ENCODE results near the gene YIPF2. TPM values are rescaled to one million over a fixed set of nuclear protein-coding genes. Genes with fewer than 3 reads are reported as not detected.

Gene YIPF2
- total RNA-seq, 4 donors from 2014 or later = 17.8 to 30.8 (median 24.2) TPM

GRCh38 chr19:10964903-10965302 lies 36.5 kb upstream of the YIPF2 start:
- no peak overlapping the region for H3K27ac ChIP-seq
- intact Hi-C loops (cut with DNase I; ENCODE audit: low total_unique reads) = loop anchor here (10.0 kb wide), 1 partner anchor 230 kb away; the partner anchor contains the start of gene KANK2

GRCh38 chr19:10963865-10964264 lies 35.4 kb upstream of the YIPF2 start:
- ATAC-seq = no peak
- H3K36me3 ChIP-seq = no peaks in the 10 kb centered on the region
- H3K27me3 ChIP-seq = no peaks in the 10 kb centered on the region
- H3K4me1 ChIP-seq = peaks cover 24 to 27% of the 10 kb centered on the region in 2 donors
- H3K9me3 ChIP-seq = no peaks in the 10 kb centered on the region
- H3K4me3 ChIP-seq = no peak overlapping the region
- no peak for DNase-seq
- TF ChIP-seq, protein P1, sequence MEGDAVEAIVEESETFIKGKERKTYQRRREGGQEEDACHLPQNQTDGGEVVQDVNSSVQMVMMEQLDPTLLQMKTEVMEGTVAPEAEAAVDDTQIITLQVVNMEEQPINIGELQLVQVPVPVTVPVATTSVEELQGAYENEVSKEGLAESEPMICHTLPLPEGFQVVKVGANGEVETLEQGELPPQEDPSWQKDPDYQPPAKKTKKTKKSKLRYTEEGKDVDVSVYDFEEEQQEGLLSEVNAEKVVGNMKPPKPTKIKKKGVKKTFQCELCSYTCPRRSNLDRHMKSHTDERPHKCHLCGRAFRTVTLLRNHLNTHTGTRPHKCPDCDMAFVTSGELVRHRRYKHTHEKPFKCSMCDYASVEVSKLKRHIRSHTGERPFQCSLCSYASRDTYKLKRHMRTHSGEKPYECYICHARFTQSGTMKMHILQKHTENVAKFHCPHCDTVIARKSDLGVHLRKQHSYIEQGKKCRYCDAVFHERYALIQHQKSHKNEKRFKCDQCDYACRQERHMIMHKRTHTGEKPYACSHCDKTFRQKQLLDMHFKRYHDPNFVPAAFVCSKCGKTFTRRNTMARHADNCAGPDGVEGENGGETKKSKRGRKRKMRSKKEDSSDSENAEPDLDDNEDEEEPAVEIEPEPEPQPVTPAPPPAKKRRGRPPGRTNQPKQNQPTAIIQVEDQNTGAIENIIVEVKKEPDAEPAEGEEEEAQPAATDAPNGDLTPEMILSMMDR (IDR thresholded peaks at IDR 0.05 in 4 of 5, conservative IDR thresholded peaks at IDR 0.05 in 1 of 5) = no peak
- TF ChIP-seq POLR2A (IDR thresholded peaks at IDR 0.05) = no peak
- in situ Hi-C loops (cut with MboI; ENCODE audit: low sequenced_read_pairs in 4 of 4) (no loop called here), intact Hi-C loops (cut with DNase I; ENCODE audit: low total_unique reads) (loop anchor here (10.0 kb wide), 1 partner anchor 231 kb away; the partner anchor contains the start of gene KANK2)
- H3K27ac ChIP-seq = no peak overlapping the region

More at GRCh38 chr19:10964903-10965302, 36.5 kb upstream of the YIPF2 start:
- ATAC-seq = no peak
- DNase-seq = no peak
- Histone ChIP-seq H3K27me3 (no peaks in the 10 kb centered on the region), H3K36me3 (no peaks in the 10 kb centered on the region), H3K9me3 (no peaks in the 10 kb centered on the region), H3K4me3 (no peak overlapping the region), H3K4me1 (peaks cover 24 to 26% of the 10 kb centered on the region in 2 donors)
- TF ChIP-seq, protein P1 (IDR thresholded peaks at IDR 0.05 in 4 of 5, conservative IDR thresholded peaks at IDR 0.05 in 1 of 5) = no peak
- TF ChIP-seq POLR2A (IDR thresholded peaks at IDR 0.05) = no peak
- in situ Hi-C loops (cut with MboI; ENCODE audit: low sequenced_read_pairs in 4 of 4) = no loop called here

DNA sequence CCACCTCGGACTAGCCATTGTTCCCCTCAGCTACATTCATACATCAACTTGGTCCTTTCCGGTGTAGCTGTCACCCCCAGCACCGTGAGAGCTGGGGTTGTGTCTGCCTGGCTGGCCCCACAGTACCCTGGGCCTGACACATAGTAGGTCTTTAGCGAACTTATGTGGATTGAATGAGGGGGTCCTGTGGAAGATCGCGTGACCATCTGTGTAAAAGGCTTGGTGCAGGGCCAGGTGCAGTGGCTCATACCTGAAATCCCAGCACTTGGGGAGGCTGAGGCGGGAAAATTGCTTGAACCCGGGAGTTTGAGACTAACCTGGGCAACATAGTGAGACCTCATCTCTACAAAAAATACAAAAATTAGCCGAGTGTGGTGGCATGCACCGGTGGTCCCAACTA lies 34.4 kb upstream of the YIPF2 start:
- no peaks in the 10 kb centered on the region for H3K36me3 ChIP-seq
- in situ Hi-C loops (cut with MboI; ENCODE audit: low sequenced_read_pairs in 4 of 4) = no loop called here
- no peak for TF ChIP-seq POLR2A (IDR thresholded peaks at IDR 0.05)
- TF ChIP-seq, protein P1 (IDR thresholded peaks at IDR 0.05 in 4 of 5, conservative IDR thresholded peaks at IDR 0.05 in 1 of 5) = no peak
- H3K27ac ChIP-seq = no peak overlapping the region
- no peaks in the 10 kb centered on the region for H3K9me3 ChIP-seq
- ATAC-seq (no peak), DNase-seq (no peak)
- intact Hi-C loops (cut with DNase I; ENCODE audit: low total_unique reads) = loop anchor here (10.0 kb wide), 1 partner anchor 232 kb away; the partner anchor contains the start of gene KANK2
- no peaks in the 10 kb centered on the region for H3K27me3 ChIP-seq
- H3K4me3 ChIP-seq = no peak overlapping the region
- H3K4me1 ChIP-seq = peaks cover 24% of the 10 kb centered on the region in 2 donors

GRCh38 chr19:10961073-10961860 lies 32.8 kb upstream of the YIPF2 start:
- no peaks in the 10 kb centered on the region for H3K36me3 ChIP-seq
- TF ChIP-seq POLR2A (IDR thresholded peaks at IDR 0.05) = no peak
- TF ChIP-seq, protein P1 (IDR thresholded peaks at IDR 0.05 in 4 of 5, conservative IDR thresholded peaks at IDR 0.05 in 1 of 5) = no peak
- peak; percentile 55 to 58 for ATAC-seq
- H3K27ac ChIP-seq = peak overlapping the region; percentile 82 to 99 (median 90)
- DNase-seq = no peak
- peak overlapping the region; percentile 72 to 91 (median 82) for H3K4me3 ChIP-seq
- in situ Hi-C loops (cut with MboI; ENCODE audit: low sequenced_read_pairs in 4 of 4) = no loop called here
- no peaks in the 10 kb centered on the region for H3K27me3 ChIP-seq
- peaks cover 24% of the 10 kb centered on the region in 2 donors for H3K4me1 ChIP-seq
- no peaks in the 10 kb centered on the region for H3K9me3 ChIP-seq
- intact Hi-C loops (cut with DNase I; ENCODE audit: low total_unique reads) = loop anchor here (2.0 to 10.0 kb wide), 2 partner anchors 32 to 234 kb away; partner anchors contain the start of genes KANK2, TIMM29 and YIPF2
